ENCODE data around the gene FER1L5.

GRCh38 chr2:96688649-96689430 is 46.3 kb downstream of the FER1L5 start:
- TF ChIP-seq CTCF (IDR thresholded peaks at IDR 0.05) (no peak), POLR2A (IDR thresholded peaks at IDR 0.05) (no peak)

Data from adrenal gland (tissue), 5 donors.